ENCODE results near the gene ANKRD30A.
"Not testable (repeated sequence)": the region's sequence is repeated elsewhere in the genome, so short reads cannot be mapped to it uniquely, and the experiment has no call there.

ANKRD30A gene

GRCh38 chr10:37263304-37263703 lies 137.9 kb downstream of the ANKRD30A start:
- no peak for DNase-seq

- DNase-seq: no peak
Measured at GRCh38 chr10:37268266-37268665, 142.9 kb downstream of the ANKRD30A start.

- no peak for DNase-seq
Measured at GRCh38 chr10:37269554-37270256, 144.3 kb downstream of the ANKRD30A start.

GRCh38 chr10:37275216-37275777 lies 149.9 kb downstream of the ANKRD30A start:
- DNase-seq: no peak

- DNase-seq: no peak
Measured at GRCh38 chr10:37285063-37285462, 159.7 kb downstream of the ANKRD30A start.

- no peak for DNase-seq
Measured at GRCh38 chr10:37289833-37290464, 164.6 kb downstream of the ANKRD30A start.

GRCh38 chr10:37301271-37301670 lies 175.9 kb downstream of the ANKRD30A start:
- DNase-seq: no peak

GRCh38 chr10:37304036-37304435 lies 178.6 kb downstream of the ANKRD30A start:
- DNase-seq: no peak

GRCh38 chr10:37314350-37314749 lies 189.0 kb downstream of the ANKRD30A start:
- DNase-seq: no peak

GRCh38 chr10:37314862-37315261 lies 189.5 kb downstream of the ANKRD30A start:
- DNase-seq: no peak

- no peak for DNase-seq
Measured at GRCh38 chr10:37344413-37344812, 219.0 kb downstream of the ANKRD30A start.

- DNase-seq: no peak
Measured at GRCh38 chr10:37379991-37380390, 254.6 kb downstream of the ANKRD30A start.

GRCh38 chr10:37381271-37381670 lies 255.9 kb downstream of the ANKRD30A start:
- no peak for DNase-seq

- no peak for DNase-seq
Measured at GRCh38 chr10:37384923-37385322, 259.5 kb downstream of the ANKRD30A start.

GRCh38 chr10:37390926-37391325 lies 265.5 kb downstream of the ANKRD30A start:
- DNase-seq: no peak

- not testable (repeated sequence) for DNase-seq
Measured at GRCh38 chr10:37400774-37401173, 275.4 kb downstream of the ANKRD30A start.

GRCh38 chr10:37401225-37401624 lies 275.8 kb downstream of the ANKRD30A start:
- DNase-seq: no peak

GRCh38 chr10:37403776-37404175 lies 278.4 kb downstream of the ANKRD30A start:
- no peak for DNase-seq

All from NCI-H1092 (cell line).